GM12801 (cell line): ENCODE measurements around the gene C10orf88.

Experiments used
- CTCF ChIP-seq: IDR thresholded peaks from one replicate; pipeline ENCODE4 v1.5.1; 2011; ENCODE audit warnings: control low read depth; ENCODE audit not compliant: insufficient read length; ENCODE audit errors: extremely low read depth

The C10orf88 gene

DNA sequence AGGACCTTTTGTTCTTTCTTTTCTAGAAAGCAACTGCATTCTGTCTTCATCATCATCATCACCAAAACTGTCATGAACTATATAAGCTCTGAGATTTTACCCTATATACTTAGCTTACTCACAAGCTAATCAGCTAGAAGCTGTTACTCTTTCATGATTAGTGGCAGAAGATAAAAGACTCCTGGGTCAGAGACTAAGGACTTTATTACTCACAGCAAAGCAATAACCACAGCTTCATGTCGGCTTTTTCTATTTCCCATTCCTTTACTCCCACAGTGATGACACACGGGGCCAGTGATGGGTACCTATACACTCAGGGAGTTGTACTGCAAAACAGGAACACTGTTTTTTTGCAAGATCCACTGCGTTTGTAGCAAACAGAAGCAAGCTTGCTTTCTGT lies 8.4 kb upstream of the C10orf88 start:
- no peak for TF ChIP-seq CTCF

DNA sequence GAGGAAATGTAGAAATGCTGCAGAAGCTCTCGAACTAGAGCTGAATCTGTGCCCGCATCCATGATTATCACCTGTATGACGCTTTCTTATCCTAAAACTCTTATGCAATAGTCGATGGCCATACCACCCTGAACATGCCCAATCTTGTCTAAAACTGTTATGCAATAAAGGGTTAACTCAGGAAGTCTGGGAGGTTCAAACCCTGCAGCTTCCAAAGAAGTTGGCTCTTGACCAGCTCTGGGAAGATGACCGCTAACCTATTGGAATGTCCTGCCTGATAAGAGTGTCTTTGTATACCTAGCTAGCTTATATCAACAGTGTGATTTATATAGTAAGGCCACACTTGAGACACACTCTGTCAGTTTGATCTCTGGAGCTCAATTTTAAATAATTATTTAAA lies 3.4 kb upstream of the C10orf88 start:
- TF ChIP-seq CTCF, result no peak

DNA sequence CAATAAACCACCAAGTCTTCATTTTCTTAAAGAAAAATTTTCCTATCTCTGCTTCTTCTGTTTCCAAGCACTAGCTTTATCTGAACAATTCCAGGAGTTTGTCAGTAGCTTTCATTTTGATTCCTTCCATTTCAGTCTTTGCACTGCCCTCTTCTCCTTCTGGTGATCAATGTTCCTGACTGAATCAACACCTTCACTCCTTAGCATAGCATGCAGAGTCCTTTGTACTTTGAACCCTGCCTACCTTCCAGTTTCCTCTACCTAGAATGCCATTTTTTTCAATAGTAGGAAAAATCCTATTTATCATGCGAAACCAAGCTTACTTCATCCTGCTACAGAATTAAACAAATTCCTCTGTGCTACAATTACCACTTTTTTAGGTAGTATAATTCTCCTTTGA lies 1.9 kb upstream of the C10orf88 start:
- no peak for TF ChIP-seq CTCF

GRCh38 chr10:122954731-122955050 lies 664 bp upstream of the C10orf88 start:
- TF ChIP-seq CTCF, result no peak

DNA sequence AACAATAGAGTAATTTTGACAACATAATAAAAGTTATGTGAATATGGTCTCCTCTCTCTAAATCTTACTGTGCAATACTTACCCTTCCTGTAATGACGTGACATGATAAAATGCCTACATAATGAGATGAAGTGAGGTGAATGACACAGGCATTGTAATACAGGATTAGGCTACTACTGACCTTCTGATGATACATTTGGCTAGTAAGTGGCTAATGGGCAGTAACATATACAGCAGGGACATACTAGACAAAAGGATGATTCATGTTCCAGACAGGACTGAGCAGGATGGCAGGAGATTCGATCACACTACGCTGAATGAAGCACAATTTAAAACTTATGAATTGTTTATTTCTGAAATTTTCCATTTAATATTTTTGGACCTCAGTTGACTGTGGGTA lies 4.7 kb downstream of the C10orf88 start:
- TF ChIP-seq CTCF, result no peak

GRCh38 chr10:122939856-122940543 lies 14.0 kb downstream of the C10orf88 start:
- TF ChIP-seq CTCF, result no peak

DNA sequence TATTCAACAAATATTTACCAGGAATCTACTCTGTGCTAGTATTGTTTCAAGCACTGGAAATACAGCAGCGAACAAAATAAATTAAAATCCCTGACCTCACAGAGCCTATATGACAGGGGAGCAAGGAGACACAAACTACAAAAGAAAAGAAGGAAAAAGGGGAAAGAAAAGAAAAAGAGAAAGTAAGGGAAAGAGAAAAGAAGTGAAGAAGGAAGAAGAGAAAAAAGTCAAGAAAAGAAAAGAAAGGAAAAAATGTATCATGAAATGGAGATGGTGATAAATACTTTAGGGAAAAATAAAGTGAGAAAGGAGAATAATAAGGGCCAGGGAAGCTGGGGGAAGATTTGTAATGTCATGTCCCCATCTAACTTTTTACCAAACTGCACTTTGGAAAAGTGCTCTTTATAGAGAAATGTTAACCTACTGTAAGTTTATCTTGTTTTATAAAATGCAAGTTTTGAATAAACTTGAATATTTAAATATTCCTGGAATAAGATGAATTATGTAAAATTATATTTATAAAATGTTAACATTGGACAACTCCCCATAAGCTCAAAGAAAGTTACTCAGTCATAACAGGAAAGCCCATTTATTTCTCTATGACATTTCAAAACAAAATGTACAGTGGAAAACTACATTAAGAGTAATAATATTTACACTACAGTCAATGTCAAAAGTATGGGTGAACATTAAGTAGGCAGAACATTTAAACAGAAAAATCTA lies 14.7 kb downstream of the C10orf88 start:
- no peak for TF ChIP-seq CTCF
